HG03469 (cell line): ENCODE results near the gene SLC15A4.
"Not testable (repeated sequence)": the region's sequence is repeated elsewhere in the genome, so short reads cannot be mapped to it uniquely, and the experiment has no call there.

Experiments
- ATAC-seq: cut with Tn5 transposase; IDR thresholded peaks from one replicate; pipeline ENCODE4 v1.9.1; 2021; ENCODE audit warnings: mild to moderate bottlenecking, moderate library complexity, moderate number of reproducible peaks; ENCODE audit not compliant: unreplicated experiment

Gene SLC15A4

DNA sequence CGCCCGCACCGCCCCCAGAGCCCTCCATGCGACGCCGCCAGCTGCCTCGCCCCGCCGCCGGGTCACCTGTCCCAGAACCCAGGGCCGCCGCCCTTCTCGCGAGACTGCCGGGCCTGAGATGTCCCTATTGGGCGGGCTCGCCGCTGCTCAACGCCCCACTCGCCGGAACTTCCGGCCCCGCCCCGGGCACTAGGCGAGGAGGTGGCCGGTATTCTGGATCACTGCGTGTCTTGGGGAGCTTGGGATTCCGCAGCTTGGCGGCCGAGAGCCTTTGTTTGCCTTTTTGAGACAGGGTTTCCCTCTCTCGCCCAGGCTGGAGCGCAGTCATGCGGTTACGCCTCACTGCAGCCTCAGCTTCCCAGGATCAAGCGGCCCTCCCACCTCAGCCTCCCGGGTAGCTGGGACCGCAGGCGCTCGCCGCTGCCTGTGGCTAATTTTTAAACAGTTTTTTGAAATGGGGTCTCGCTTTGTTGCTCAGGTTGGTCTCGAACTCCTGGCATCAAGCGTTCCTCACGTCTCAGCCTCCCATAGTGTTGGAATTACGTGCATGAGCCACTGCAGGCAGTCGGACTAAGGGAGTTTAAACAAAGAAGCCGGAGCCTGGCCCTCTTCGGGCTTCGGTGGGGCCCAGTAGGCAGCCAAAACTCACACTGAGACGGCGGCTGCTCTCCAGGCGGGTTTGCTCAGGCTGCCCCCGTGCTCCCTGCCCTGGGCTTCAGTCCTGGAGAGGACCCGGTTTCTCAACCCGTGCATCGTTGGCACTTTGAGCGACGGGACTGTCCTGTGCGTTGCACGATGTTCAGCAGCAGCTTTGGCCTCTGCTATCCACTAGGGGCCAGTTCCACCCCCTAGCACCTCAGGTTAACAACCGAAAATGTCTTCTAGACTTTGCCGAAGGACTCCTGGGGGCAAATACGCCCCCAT, at the start of gene SLC15A4:
Gene SLC15A4, minus strand, starts transcription at position 43 of the 924 bp plus-strand sequence. Its CDS starts 15 bp downstream, at position 28.
- ATAC-seq = peak; percentile 66

GRCh38 chr12:128872303-128872702, 48.5 kb upstream of the SLC15A4 start:
- ATAC-seq = no peak

GRCh38 chr12:128871516-128871892, 47.7 kb upstream of the SLC15A4 start:
- no peak for ATAC-seq

- no peak for ATAC-seq
These were observed 43.7 kb upstream of the SLC15A4 start for GRCh38 chr12:128867466-128867865.

DNA sequence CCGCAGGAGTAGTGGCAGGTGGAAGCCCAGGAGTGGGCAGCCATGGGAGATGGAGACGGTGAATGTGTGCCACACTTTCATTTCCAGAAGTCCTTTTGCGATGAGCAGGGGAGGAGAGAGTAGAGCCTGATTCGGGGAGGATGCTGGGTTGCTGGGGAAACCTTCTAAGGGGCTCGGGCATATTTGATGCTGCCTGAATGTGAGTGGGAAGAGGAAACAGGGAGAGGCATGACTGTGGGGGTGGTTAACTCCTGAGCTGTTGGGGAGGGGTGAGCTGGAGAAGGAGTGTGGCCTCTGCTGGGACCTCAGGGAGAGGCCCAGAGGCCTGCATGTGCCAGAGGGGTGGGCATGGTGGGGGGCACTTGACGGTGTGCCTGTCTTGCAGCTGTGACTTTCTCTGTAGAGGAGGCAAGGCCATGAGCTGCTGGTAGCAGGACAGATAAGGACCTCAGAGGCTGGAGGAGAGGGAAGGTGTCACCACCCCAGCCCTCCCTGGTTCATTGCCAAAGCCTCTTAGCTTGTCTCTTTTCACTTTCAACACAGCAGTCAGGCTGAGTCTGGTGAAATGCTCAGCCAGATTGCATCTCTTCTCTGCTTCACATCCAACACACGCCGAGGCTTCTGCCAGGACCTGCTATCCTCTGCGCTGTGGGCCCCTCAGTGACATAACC, 40.9 kb upstream of the SLC15A4 start:
- ATAC-seq = no peak

- ATAC-seq = no peak
These were observed 40.2 kb upstream of the SLC15A4 start for GRCh38 chr12:128863957-128864356.

DNA sequence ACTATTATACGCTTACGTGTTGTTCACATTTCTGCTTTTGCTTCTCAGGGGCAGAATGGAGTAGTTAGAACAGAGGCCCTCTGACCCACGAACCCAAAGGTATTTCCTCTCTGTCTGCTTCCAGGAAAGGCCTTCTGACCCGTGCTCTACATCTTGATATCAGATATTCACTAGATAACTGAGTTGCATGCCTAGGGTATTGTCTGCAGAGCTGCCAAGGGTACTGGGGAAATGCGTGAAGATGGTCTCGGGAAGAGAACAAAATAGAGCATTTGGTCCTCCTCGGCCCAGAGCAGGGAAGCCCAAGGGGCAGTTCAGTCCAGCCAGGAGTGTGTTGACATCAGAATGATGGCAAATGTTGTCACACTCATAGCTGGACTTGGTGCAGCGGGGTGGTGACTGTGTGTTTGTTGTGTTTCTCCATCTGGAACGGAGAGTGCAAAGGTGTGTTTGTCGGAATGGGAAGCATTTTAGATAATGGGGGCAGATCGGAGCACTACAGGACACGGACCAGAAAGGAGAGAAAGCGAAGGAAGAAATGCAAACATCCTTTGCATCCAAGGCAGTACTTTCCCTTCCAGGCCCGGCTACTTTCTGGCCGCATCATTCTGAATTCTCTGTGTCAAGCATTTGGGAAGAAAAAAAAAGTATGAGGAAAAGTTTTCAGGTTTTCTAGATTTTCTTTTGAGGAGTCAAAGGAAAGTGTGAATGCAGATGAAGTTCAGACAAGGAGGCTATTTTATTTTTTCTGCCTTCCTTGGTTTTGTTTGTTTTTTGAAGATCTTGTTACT, 37.7 kb upstream of the SLC15A4 start:
- ATAC-seq = no peak

DNA sequence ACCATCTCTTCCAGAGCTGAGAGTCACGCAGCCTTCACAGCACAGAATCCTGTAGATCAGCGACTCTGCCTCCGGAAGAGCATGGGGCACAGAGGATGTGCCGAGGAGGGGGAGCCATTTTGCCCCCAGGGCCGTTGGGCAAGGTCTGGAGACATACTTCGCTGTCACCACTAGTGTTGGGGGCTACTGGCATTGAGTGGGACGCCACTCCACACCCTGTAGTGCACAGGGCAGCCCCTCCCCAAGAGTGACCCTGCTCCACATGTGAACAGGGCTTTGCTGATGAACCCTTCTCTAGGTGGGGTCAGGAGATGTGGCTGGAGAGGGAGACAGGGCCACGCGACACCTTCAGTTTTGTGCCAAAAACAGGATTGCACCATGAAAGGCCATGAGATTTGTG, 35.6 kb upstream of the SLC15A4 start:
- no peak for ATAC-seq

DNA sequence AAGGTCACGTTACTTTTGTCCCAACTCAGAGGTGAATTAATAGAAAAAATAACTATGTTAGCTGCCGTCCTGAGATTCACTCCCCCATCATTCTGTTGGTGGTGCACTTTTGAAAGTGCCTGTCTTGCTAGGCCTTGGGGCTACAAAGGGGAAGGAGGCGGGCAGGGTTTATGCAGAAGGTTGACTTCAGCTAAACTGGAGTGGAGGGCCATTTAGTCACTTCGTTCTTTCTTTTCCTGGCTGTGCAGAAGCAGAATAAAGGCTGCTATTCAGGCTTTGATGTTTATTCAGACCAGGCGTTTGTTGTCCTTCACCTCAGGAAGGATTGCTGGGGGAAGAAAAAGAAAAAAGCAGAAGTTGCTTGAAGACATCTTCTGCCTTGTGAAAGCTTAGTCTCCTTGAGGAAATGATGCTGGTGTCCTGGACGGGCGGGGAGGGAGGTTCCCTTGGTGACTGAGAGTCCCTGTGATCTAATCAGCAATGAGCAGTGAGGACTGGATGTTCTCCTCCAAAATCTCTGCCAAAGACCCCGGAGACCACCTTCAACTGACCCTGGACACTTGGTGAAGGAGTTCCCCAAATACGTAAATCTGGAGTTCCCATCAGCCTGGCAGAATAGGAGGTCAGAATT, 33.5 kb upstream of the SLC15A4 start:
- ATAC-seq = no peak

DNA sequence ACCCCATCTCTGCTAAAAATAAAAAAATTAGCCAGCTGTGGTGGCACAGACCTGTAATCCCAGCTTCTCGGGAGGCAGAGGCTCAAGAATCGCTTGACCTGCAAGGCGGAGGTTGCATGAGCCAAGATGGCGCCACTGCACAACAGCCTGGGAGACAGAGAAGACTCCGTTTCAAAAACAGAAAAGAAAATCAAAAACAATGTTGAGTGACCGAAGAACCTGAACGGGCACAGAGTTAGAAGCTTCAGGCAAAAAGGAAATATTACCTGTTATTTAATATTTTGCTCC, 33.0 kb upstream of the SLC15A4 start:
- no peak for ATAC-seq

GRCh38 chr12:128856035-128856790, 32.5 kb upstream of the SLC15A4 start:
- peak; percentile 36 for ATAC-seq

DNA sequence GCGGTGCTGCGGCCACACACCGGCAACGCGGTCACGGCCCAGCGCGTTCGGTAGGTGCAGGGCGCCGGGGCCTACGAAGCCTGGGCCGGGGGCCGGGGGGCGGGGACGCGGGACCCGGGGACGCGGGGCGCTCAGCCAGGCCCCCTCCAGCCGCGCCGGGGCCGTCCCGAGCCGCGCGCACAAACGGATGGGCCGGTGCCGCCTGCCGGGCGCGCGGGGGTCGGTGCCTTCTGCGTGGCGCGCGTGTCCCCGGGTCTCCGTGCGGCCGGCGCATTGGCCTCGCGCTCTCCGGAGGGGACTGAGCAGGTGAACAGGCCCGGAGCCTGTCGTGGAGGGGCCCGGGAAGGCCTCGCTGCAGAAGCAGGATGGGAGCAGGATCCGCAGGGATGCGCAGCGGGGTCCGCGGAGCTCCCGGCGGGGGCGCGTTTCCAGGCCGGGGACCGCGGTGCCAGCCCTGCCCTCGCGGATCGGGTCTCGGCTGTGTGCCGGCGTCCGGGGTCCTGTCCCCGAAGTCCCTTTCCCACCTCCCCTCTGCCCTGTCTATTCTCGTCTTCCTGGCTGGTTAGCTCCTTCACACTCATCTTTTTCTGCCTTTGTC, 29.9 kb upstream of the SLC15A4 start:
- no peak for ATAC-seq

DNA sequence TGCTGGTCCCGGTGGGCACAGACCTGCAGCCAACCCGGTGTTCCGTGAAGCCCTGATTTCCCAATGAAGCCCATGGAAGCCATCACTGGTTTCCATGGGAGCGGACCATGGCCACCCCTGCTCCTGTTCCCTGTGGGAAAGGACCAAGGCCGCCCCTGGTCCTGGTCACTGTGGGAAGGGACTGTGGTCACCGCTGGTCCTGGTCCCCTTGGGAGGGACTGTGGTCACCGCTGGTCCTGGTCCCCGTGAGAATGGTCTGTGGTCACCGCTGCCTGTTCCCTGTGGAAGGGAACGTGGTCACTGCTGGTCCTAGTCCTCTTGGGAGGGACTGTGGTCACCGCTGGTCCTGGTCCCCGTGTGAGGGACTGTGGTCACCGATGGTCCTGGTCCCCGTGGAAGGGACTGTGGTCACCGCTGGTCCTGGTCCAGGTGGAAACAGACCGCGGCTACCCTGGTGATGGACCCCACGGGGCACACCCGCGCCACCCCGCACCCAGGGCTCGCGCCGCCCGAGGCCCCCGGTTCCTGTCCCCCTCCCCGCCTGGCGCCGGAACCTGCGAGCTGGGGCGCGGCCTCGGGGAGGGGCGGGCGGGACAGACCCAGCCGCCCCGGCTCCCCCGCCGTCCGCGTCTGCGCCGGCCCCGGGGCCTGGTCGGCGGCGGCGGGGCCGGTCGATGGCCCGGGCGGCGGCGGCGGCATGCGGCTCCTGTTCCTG, 29.3 kb upstream of the SLC15A4 start, which contains the start of gene GLT1D1:
Gene GLT1D1, plus strand, starts transcription at position 594 of the 715 bp plus-strand sequence. Its CDS starts 104 bp downstream, at position 698.
- ATAC-seq = no peak

DNA sequence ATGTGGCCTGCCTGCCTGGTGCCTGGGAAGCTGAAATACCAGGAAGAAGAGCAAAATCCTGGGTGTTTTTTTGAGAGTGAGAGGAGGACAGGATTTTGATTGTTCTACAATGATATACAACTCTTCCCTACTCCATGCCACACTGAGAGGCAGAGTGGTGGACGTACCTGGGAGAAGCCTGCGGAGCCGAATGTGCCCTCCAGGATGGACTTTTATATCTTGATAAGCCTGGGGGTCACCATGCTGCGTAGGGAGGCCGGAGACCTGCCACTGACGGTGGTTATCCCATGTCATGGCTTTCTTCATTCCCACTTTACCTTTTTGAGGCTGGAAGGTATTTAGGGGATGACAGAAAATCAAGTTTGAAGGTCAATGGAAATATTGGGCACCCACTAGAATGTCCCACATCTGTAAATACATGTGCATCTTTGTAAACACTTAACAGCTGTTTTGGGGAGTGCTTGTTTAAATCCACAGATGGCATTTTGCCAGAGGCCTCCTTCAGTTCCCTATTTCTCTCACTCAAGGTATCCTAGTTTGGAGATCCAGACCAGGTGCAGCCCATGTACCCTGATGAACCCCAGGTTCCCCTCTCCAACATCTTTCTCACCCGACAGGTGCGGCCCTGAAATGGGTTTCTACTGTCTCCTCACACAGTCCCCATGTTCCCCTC, 28.4 kb upstream of the SLC15A4 start:
- ATAC-seq = no peak

GRCh38 chr12:128851429-128851828, 27.7 kb upstream of the SLC15A4 start:
- not testable (repeated sequence) for ATAC-seq

GRCh38 chr12:128850400-128850799, 26.6 kb upstream of the SLC15A4 start:
- ATAC-seq = no peak

DNA sequence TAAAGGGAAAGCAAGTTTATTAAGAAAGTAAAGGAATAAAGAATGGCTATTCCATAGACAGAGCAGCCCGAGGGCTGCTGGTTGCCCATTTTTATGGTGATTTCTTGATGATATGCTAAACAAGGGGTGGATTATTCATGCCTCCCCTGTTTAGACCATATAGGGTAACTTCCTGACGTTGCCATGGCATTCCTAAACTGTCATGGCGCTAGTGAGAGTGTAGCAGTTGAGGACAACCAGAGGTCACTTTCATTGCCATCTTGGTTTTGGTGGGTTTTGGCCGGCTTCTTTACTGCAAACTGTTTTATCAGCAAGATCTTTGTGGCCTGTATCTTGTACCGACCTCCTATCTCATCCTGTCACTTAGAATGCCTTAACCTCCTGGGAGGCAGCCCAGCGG, 26.0 kb upstream of the SLC15A4 start:
- ATAC-seq = not testable (repeated sequence)

- no peak for ATAC-seq
These were observed 24.6 kb upstream of the SLC15A4 start for GRCh38 chr12:128848371-128848770.

DNA sequence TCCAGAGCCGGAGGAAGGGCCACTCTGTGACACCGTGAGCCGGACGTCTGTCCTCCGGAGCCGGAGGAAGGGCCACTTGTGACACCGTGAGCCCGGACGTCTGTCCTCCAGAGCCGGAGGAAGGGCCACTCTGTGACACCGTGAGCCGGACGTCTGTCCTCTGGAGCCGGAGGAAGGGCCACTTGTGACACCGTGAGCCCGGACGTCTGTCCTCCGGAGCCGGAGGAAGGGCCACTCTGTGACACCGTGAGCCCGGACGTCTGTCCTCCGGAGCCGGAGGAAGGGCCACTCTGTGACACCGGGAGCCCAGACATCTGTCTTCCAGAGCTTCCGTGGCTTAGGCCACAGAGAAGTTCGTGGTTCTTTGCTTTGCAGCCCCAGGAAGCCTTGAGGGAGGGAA, 22.9 kb upstream of the SLC15A4 start:
- ATAC-seq = not testable (repeated sequence)
